Memory B cell (primary cell): ENCODE measurements around the gene RCOR1.

Experiments
- ATAC-seq: fragments of 150-1000 bp; cut with Tn5 transposase; 2 replicates; pipeline ENCODE4 v1.10.0; 2021; ENCODE audit warnings: low read depth, mild to moderate bottlenecking, moderate library complexity
- DNase-seq, 2 donors: peaks; one replicate each; pipeline ENCODE4 v3.0.0; 2022; ENCODE audit warnings: low spot score in 2 of 2
- H3K27ac Mint-ChIP-seq: one replicate; pipeline ENCODE4 v1.8.0; 2022; ENCODE audit warnings: mild to moderate bottlenecking, moderate library complexity, mixed read lengths
- H3K27me3 Mint-ChIP-seq: one replicate; pipeline ENCODE4 v1.8.0; 2022; ENCODE audit warnings: mixed read lengths
- H3K36me3 Mint-ChIP-seq: one replicate; pipeline ENCODE4 v1.8.0; 2022; ENCODE audit warnings: mild to moderate bottlenecking, mixed read lengths
- H3K4me1 Mint-ChIP-seq: one replicate; pipeline ENCODE4 v1.8.0; 2022; ENCODE audit warnings: mixed read lengths
- H3K4me3 Mint-ChIP-seq: one replicate; pipeline ENCODE4 v1.8.0; 2022; ENCODE audit warnings: mild to moderate bottlenecking, moderate library complexity, mixed read lengths
- H3K9me3 Mint-ChIP-seq: one replicate; pipeline ENCODE4 v1.8.0; 2022; ENCODE audit warnings: mixed read lengths

The RCOR1 gene

GRCh38 chr14:102646615-102647014, 54.2 kb downstream of the RCOR1 start:
- no peaks in the 10 kb centered on the region for H3K9me3 Mint-ChIP-seq
- peaks cover 68% of the 10 kb centered on the region for H3K4me1 Mint-ChIP-seq
- no peak overlapping the region for H3K4me3 Mint-ChIP-seq
- no peaks in the 10 kb centered on the region for H3K27me3 Mint-ChIP-seq
- ATAC-seq (peak; percentile 66), DNase-seq (no peak)
- H3K27ac Mint-ChIP-seq, result no peak overlapping the region
- no peaks in the 10 kb centered on the region for H3K36me3 Mint-ChIP-seq

- Mint-ChIP-seq H3K36me3 (peaks cover 4% of the 10 kb centered on the region), H3K4me1 (peaks cover 37% of the 10 kb centered on the region), H3K27ac (peak overlapping the region; percentile 17), H3K4me3 (no peak overlapping the region), H3K9me3 (peaks cover 1% of the 10 kb centered on the region), H3K27me3 (no peaks in the 10 kb centered on the region)
- ATAC-seq, result no peak
- no peak for DNase-seq
Observed at GRCh38 chr14:102652194-102652593, 59.7 kb downstream of the RCOR1 start.

GRCh38 chr14:102654298-102654697, 61.8 kb downstream of the RCOR1 start:
- Mint-ChIP-seq H3K4me1 (peaks cover 31% of the 10 kb centered on the region), H3K27me3 (no peaks in the 10 kb centered on the region), H3K9me3 (peaks cover 1% of the 10 kb centered on the region), H3K4me3 (no peak overlapping the region), H3K27ac (peak overlapping the region; percentile 31), H3K36me3 (peaks cover 4% of the 10 kb centered on the region)
- DNase-seq (no peak), ATAC-seq (no peak)

DNA sequence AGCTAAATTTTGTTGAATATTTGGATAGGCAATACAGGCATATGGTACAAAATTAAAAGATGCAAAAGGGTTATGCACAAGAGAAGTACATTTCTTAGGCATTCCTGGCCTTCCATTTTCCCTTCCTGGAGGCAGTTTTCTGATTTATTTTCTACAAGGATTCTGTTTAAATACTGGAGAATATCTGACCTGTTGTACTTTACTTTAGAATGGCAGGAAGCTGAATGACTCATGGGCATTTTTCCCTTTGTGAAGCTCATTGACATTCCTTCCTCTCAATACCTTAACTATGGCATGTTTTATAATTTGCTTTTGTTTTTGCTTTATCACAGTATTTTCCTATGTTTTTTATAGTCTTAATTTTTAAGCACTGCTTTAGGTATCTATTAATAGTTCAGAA, 62.7 kb downstream of the RCOR1 start:
- peaks cover 1% of the 10 kb centered on the region for H3K9me3 Mint-ChIP-seq
- DNase-seq, result no peak
- peaks cover 29% of the 10 kb centered on the region for H3K4me1 Mint-ChIP-seq
- H3K36me3 Mint-ChIP-seq, result peaks cover 4% of the 10 kb centered on the region
- H3K27me3 Mint-ChIP-seq, result no peaks in the 10 kb centered on the region
- no peak overlapping the region for H3K4me3 Mint-ChIP-seq
- ATAC-seq, result no peak
- H3K27ac Mint-ChIP-seq, result no peak overlapping the region

- no peaks in the 10 kb centered on the region for H3K9me3 Mint-ChIP-seq
- H3K27ac Mint-ChIP-seq, result no peak overlapping the region
- peaks cover 20% of the 10 kb centered on the region for H3K4me1 Mint-ChIP-seq
- ATAC-seq (no peak), DNase-seq (no peak)
- no peak overlapping the region for H3K4me3 Mint-ChIP-seq
- no peaks in the 10 kb centered on the region for H3K27me3 Mint-ChIP-seq
- H3K36me3 Mint-ChIP-seq, result no peaks in the 10 kb centered on the region
Observed at GRCh38 chr14:102659797-102660196, 67.3 kb downstream of the RCOR1 start.

- no peaks in the 10 kb centered on the region for H3K36me3 Mint-ChIP-seq
- no peak overlapping the region for H3K27ac Mint-ChIP-seq
- DNase-seq (no peak), ATAC-seq (no peak)
- H3K27me3 Mint-ChIP-seq, result no peaks in the 10 kb centered on the region
- peaks cover 25% of the 10 kb centered on the region for H3K4me1 Mint-ChIP-seq
- no peaks in the 10 kb centered on the region for H3K9me3 Mint-ChIP-seq
- no peak overlapping the region for H3K4me3 Mint-ChIP-seq
Observed at GRCh38 chr14:102661614-102662013, 69.2 kb downstream of the RCOR1 start.

GRCh38 chr14:102662636-102663430, 70.4 kb downstream of the RCOR1 start:
- peak overlapping the region; percentile 58 for H3K27ac Mint-ChIP-seq
- DNase-seq, result no peak

GRCh38 chr14:102663440-102663839, 71.0 kb downstream of the RCOR1 start:
- H3K4me1 Mint-ChIP-seq, result peaks cover 32% of the 10 kb centered on the region
- no peak for ATAC-seq
- H3K9me3 Mint-ChIP-seq, result no peaks in the 10 kb centered on the region
- no peak overlapping the region for H3K4me3 Mint-ChIP-seq
- H3K27ac Mint-ChIP-seq, result no peak overlapping the region
- H3K27me3 Mint-ChIP-seq, result no peaks in the 10 kb centered on the region
- no peaks in the 10 kb centered on the region for H3K36me3 Mint-ChIP-seq
- no peak for DNase-seq

More at GRCh38 chr14:102662636-102663430, 70.4 kb downstream of the RCOR1 start:
- Mint-ChIP-seq H3K27me3 (no peaks in the 10 kb centered on the region), H3K4me1 (peaks cover 30% of the 10 kb centered on the region), H3K4me3 (no peak overlapping the region), H3K9me3 (no peaks in the 10 kb centered on the region), H3K36me3 (no peaks in the 10 kb centered on the region)
- no peak for ATAC-seq

DNA sequence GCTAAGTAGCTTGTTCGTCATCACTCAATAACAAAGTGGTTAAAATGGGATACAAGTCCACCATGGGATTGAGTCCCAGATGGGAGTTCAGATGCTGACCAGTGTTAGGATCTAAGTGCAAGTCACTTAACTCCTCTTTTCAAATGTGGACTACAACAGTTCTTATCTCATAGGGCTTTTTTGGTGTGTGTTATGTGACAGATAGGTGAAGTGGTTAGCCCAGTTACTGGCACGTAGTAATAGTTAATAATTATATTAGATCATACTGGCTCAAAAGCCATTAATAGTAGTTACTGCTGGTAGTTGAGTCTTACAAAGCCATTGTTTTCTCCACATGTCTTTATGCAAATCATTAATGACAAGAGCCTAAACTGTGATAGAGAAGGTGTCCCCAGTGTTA, 73.2 kb downstream of the RCOR1 start:
- Mint-ChIP-seq H3K27me3 (no peaks in the 10 kb centered on the region), H3K27ac (peak overlapping the region; percentile 1), H3K4me1 (peaks cover 29% of the 10 kb centered on the region), H3K4me3 (no peak overlapping the region), H3K9me3 (no peaks in the 10 kb centered on the region), H3K36me3 (no peaks in the 10 kb centered on the region)
- ATAC-seq (no peak), DNase-seq (no peak)

DNA sequence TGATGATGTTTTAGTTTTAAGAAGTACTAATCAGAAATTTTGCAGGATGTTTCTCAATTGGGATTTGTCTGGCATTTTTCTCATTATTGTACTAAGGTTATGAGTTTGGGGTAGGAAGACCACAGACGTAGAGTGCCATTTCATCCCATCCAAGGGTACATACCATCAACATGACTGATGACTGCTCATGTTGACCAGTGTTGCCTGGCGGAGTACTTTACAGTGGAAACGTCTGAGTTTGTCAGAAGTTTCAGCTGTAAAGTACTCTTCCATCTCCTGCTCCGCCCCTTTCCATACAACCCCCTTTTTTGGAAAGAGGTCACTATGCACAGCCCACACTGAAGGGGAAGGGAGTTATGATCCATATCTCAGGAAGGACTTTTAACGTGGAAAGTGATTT, 74.2 kb downstream of the RCOR1 start:
- DNase-seq (no peak), ATAC-seq (no peak)
- H3K36me3 Mint-ChIP-seq, result peaks cover 2% of the 10 kb centered on the region
- H3K4me3 Mint-ChIP-seq, result no peak overlapping the region
- H3K27me3 Mint-ChIP-seq, result no peaks in the 10 kb centered on the region
- no peaks in the 10 kb centered on the region for H3K9me3 Mint-ChIP-seq
- H3K27ac Mint-ChIP-seq, result no peak overlapping the region
- H3K4me1 Mint-ChIP-seq, result peaks cover 34% of the 10 kb centered on the region

GRCh38 chr14:102667703-102668102, 75.3 kb downstream of the RCOR1 start:
- Mint-ChIP-seq H3K36me3 (peaks cover 6% of the 10 kb centered on the region), H3K4me1 (peaks cover 37% of the 10 kb centered on the region), H3K4me3 (no peak overlapping the region), H3K9me3 (no peaks in the 10 kb centered on the region), H3K27me3 (no peaks in the 10 kb centered on the region), H3K27ac (no peak overlapping the region)
- DNase-seq (no peak), ATAC-seq (no peak)

DNA sequence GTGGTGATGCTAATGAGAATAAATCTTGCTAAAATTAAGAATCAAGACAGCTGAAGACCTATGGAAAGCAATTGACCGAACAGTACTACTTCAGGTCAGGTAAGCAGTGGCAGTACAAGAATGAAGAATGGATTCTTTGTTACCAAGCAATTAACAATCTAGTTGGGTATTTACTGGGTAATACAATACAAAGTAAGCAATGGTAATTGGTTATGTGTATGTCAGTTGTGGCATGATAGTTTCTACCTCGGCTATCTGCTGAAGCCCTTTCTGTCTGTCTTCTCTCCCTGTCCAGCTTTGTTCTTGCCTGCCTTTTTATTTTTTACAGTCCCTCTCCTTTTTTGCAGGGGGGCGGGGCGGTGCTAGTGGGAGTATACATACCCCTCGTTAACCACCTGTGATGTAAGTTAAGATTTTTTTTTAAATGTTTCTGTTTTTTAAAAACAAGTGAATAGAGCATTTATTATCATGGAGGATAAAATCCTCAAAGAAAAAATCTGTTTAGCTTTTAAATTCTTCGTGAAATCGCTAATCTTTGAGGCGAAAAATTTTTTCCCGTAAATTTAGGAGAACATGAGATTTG, 75.9 kb downstream of the RCOR1 start:
- DNase-seq (no peak), ATAC-seq (no peak)
- H3K36me3 Mint-ChIP-seq, result peaks cover 6% of the 10 kb centered on the region
- H3K4me3 Mint-ChIP-seq, result no peak overlapping the region
- no peaks in the 10 kb centered on the region for H3K27me3 Mint-ChIP-seq
- no peak overlapping the region for H3K27ac Mint-ChIP-seq
- H3K9me3 Mint-ChIP-seq, result no peaks in the 10 kb centered on the region
- H3K4me1 Mint-ChIP-seq, result peaks cover 32% of the 10 kb centered on the region

DNA sequence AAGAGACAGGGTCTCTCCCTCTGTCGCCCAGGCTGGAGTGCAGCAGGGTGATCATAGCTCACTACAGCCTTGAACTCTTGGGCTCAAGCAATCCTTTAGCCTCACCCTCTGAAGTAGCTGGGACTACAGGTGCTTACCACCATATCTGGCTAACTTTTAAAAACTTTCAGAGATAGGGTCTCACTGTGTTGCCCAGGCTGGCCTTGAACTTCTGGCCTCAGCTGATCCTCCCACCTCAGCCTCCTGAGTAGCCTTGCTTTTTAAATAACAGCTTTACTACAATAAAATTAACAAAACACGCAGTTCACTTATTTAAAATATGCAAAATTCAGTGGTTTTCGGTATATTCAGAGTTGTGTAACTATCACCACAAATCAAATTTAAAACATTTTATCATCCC, 79.0 kb downstream of the RCOR1 start:
- H3K27ac Mint-ChIP-seq, result peak overlapping the region; percentile 65
- no peaks in the 10 kb centered on the region for H3K27me3 Mint-ChIP-seq
- no peaks in the 10 kb centered on the region for H3K9me3 Mint-ChIP-seq
- ATAC-seq, result no peak
- H3K4me1 Mint-ChIP-seq, result peaks cover 23% of the 10 kb centered on the region
- H3K36me3 Mint-ChIP-seq, result peaks cover 10% of the 10 kb centered on the region
- no peak overlapping the region for H3K4me3 Mint-ChIP-seq
- DNase-seq, result no peak

- Mint-ChIP-seq H3K9me3 (no peaks in the 10 kb centered on the region), H3K4me1 (peaks cover 22% of the 10 kb centered on the region)
- ATAC-seq, result no peak
Observed at GRCh38 chr14:102672410-102672960, 80.0 kb downstream of the RCOR1 start.

More at GRCh38 chr14:102672410-102672960, 80.0 kb downstream of the RCOR1 start:
- no peak for DNase-seq
- Mint-ChIP-seq H3K27ac (no peak overlapping the region), H3K36me3 (peaks cover 10% of the 10 kb centered on the region), H3K4me3 (no peak overlapping the region), H3K27me3 (no peaks in the 10 kb centered on the region)
